ENCODE data around the gene ATP9A. TPM values are rescaled to one million over a fixed set of nuclear protein-coding genes. Genes with fewer than 3 reads are reported as not detected.

ATP9A gene
- total and polyA plus RNA-seq, 2 donors (not counting 3 experiments of a cell fraction or from before 2014, with no cell fraction given): 20.9 to 41.5 TPM

DNA sequence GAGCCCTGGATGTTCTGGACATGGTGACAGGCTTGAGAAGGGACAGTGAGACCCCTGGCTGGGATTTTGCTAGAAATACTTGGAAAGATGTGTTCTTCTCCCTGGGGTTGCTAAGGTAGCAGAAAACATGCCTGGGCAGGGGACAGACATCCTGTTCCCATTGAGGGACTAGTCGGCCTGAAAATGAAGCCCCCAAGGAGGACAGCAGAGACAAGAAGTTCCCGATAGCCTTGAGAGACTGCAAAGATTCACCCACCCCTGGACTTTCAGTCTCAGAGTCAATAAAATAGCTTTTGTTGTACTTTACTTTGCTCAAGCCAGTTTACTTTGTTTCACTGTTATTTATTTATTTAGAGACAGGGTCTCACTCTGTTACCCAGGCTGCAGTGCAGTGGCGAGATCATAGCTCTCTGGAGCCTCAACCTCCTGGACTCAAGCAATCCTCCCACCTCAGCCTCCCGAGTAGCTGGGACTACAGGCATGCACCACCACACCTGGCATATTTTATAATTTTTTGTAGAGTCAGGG is 28.4 kb downstream of the ATP9A start:
- DNase-seq (ENCODE audit: low read depth, low spot score) (no peak), FAIRE-seq (no peak)
- Histone ChIP-seq H4K20me1 (replicated peaks; ENCODE audit: control insufficient read depth, extremely low read depth, insufficient read depth, low read length) (no peaks in the 10 kb centered on the region), H3K9me3 (replicated peaks; ENCODE audit: control insufficient read depth, insufficient read depth, low read length) (no peaks in the 10 kb centered on the region), H2AFZ (ENCODE audit: low read depth, low read length) (no peak overlapping the region), H3K36me3 (ENCODE audit: control insufficient read depth in 2 of 2, extremely low read depth in 1 of 2, insufficient read depth in 2 of 2, low read length in 2 of 2) (no peaks in the 10 kb centered on the region), H3K9me1 (replicated peaks; ENCODE audit: control insufficient read depth, extremely low read depth, insufficient read depth, low read length) (no peaks in the 10 kb centered on the region), H3K27me3 (ENCODE audit: control insufficient read depth in 2 of 2, insufficient read depth in 2 of 2, low read length in 2 of 2) (no peaks in the 10 kb centered on the region), H3K79me2 (ENCODE audit: control insufficient read depth, insufficient read depth, low read length) (peaks cover 4% of the 10 kb centered on the region), H3K4me3 (replicated peaks in 1 of 3; ENCODE audit: insufficient read depth in 1 of 3, low read depth in 1 of 3, low read length in 3 of 3) (no peak overlapping the region), H3K27ac (ENCODE audit: insufficient read depth, low read depth, low read length) (no peak overlapping the region), H3K4me1 (ENCODE audit: control insufficient read depth, extremely low read depth, insufficient read depth, low read length) (peaks cover 16% of the 10 kb centered on the region), H3K4me2 (ENCODE audit: insufficient read depth, low read length) (no peak overlapping the region), H3K9ac (replicated peaks; ENCODE audit: extremely low read depth, insufficient read depth, low read length) (no peak overlapping the region)
- intact Hi-C loops (cut with micrococcal nuclease): no loop called here
- TF ChIP-seq EZH2 (IDR thresholded peaks at IDR 0.05; ENCODE audit: borderline replicate concordance, low read depth, low read length, severe bottlenecking) (no peak), MYC (IDR thresholded peaks at IDR 0.05; ENCODE audit: low read depth, low read length) (no peak), GATA2 (IDR thresholded peaks at IDR 0.05; ENCODE audit: insufficient read depth, insufficient read length, low read depth, low read length) (no peak), FOS (IDR thresholded peaks at IDR 0.05; ENCODE audit: borderline replicate concordance, insufficient read depth, low read length) (no peak), POLR2A (IDR thresholded peaks at IDR 0.05; ENCODE audit: low read depth, low read length) (no peak), POLR2AphosphoS5 (IDR thresholded peaks at IDR 0.05; ENCODE audit: insufficient read depth, low read depth, low read length) (no peak), JUN (IDR thresholded peaks at IDR 0.05; ENCODE audit: borderline replicate concordance, insufficient read depth, insufficient read length, low read depth) (no peak)
- TF ChIP-seq, protein P1, sequence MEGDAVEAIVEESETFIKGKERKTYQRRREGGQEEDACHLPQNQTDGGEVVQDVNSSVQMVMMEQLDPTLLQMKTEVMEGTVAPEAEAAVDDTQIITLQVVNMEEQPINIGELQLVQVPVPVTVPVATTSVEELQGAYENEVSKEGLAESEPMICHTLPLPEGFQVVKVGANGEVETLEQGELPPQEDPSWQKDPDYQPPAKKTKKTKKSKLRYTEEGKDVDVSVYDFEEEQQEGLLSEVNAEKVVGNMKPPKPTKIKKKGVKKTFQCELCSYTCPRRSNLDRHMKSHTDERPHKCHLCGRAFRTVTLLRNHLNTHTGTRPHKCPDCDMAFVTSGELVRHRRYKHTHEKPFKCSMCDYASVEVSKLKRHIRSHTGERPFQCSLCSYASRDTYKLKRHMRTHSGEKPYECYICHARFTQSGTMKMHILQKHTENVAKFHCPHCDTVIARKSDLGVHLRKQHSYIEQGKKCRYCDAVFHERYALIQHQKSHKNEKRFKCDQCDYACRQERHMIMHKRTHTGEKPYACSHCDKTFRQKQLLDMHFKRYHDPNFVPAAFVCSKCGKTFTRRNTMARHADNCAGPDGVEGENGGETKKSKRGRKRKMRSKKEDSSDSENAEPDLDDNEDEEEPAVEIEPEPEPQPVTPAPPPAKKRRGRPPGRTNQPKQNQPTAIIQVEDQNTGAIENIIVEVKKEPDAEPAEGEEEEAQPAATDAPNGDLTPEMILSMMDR (IDR thresholded peaks at IDR 0.05; ENCODE audit: extremely low read depth in 1 of 2, insufficient read depth in 1 of 2, low read depth in 1 of 2, low read length in 2 of 2): no peak
- TF ChIP-seq, protein P2, sequence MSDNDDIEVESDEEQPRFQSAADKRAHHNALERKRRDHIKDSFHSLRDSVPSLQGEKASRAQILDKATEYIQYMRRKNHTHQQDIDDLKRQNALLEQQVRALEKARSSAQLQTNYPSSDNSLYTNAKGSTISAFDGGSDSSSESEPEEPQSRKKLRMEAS (IDR thresholded peaks at IDR 0.05; ENCODE audit: insufficient read depth, insufficient read length): no peak
- dilution Hi-C loops (cut with MboI; ENCODE audit: extremely low pct_ligation_motif_present, low sequenced_read_pairs): no loop called here
- BruUV-seq (replicated peaks): no TSS peak
- CTCF ChIA-PET: interaction anchor here (0.9 to 1.2 kb wide), 2 partner anchors 21 to 39 kb away, joined by 3 read pairs; no protein-coding TSS in a partner anchor
- POLR2A ChIA-PET: no interaction called here
